ENCODE measurements around the gene WNT5A. TPM values are rescaled to one million over a fixed set of nuclear protein-coding genes. Genes with fewer than 3 reads are reported as not detected.

WNT5A gene
- polyA plus RNA-seq, 1 donor from 2014 or later, result 0.59 TPM

DNA sequence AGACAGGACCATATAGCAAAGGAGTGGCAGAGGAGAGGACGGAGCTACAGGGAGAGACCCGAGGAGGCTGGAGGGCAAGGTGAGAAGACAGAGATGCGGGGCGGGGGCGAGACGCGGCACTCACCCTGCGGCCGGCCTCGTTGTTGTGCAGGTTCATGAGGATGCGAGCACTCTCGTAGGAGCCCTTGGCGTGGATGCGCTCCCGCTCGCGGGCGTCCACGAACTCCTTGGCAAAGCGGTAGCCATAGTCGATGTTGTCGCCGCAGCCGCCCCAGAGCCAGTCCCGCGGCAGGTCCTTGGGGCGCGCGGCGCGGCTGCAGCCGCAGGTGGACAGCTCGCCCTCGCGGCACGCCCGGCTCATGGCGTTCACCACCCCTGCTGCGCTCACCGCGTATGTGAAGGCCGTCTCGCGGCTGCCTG, 12.9 kb downstream of the WNT5A start:
- H3K9me2 ChIP-seq (ENCODE audit: insufficient read depth, low read length), result no peaks in the 10 kb centered on the region
- H3K4me3 ChIP-seq (ENCODE audit: low read length), result no peak overlapping the region
- no peak overlapping the region for H3K27ac ChIP-seq (ENCODE audit: low read length)
- no peak overlapping the region for H3K4me2 ChIP-seq (ENCODE audit: low read length)
- no peak for TF ChIP-seq EP300 (conservative IDR thresholded peaks at IDR 0.05; ENCODE audit: poor library complexity, severe bottlenecking)
- TF ChIP-seq EZH2 (IDR thresholded peaks at IDR 0.05; ENCODE audit: borderline replicate concordance, insufficient read depth, low read length, poor library complexity, severe bottlenecking), result no peak
- no peak for TF ChIP-seq REST (IDR thresholded peaks at IDR 0.05; ENCODE audit: borderline replicate concordance)
- TF ChIP-seq RAD21 (conservative IDR thresholded peaks at IDR 0.05), result no peak
- no peak for TF ChIP-seq TAF1 (IDR thresholded peaks at IDR 0.05; ENCODE audit: low read depth)
- TF ChIP-seq MXI1 (conservative IDR thresholded peaks at IDR 0.05; ENCODE audit: poor library complexity, severe bottlenecking), result no peak
- no peak for TF ChIP-seq SMC3 (conservative IDR thresholded peaks at IDR 0.05; ENCODE audit: poor library complexity)
- no peak for TF ChIP-seq POLR2AphosphoS5 (IDR thresholded peaks at IDR 0.05)
- TF ChIP-seq, protein P1, sequence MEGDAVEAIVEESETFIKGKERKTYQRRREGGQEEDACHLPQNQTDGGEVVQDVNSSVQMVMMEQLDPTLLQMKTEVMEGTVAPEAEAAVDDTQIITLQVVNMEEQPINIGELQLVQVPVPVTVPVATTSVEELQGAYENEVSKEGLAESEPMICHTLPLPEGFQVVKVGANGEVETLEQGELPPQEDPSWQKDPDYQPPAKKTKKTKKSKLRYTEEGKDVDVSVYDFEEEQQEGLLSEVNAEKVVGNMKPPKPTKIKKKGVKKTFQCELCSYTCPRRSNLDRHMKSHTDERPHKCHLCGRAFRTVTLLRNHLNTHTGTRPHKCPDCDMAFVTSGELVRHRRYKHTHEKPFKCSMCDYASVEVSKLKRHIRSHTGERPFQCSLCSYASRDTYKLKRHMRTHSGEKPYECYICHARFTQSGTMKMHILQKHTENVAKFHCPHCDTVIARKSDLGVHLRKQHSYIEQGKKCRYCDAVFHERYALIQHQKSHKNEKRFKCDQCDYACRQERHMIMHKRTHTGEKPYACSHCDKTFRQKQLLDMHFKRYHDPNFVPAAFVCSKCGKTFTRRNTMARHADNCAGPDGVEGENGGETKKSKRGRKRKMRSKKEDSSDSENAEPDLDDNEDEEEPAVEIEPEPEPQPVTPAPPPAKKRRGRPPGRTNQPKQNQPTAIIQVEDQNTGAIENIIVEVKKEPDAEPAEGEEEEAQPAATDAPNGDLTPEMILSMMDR (IDR thresholded peaks at IDR 0.05; ENCODE audit: poor library complexity, severe bottlenecking), result no peak
- H3K79me2 ChIP-seq (replicated peaks; ENCODE audit: insufficient read depth, low read length), result no peaks in the 10 kb centered on the region
- no peaks in the 10 kb centered on the region for H4K20me1 ChIP-seq (ENCODE audit: insufficient read depth)
- H3K9me3 ChIP-seq (ENCODE audit: low read length), result no peaks in the 10 kb centered on the region
- peaks cover 18% of the 10 kb centered on the region for H3K27me3 ChIP-seq (ENCODE audit: insufficient read depth, low read depth, low read length)
- H3K36me3 ChIP-seq (ENCODE audit: insufficient read depth, low read length), result no peaks in the 10 kb centered on the region
- H3F3A ChIP-seq (ENCODE audit: insufficient read depth, low read length, poor library complexity, severe bottlenecking), result no peaks in the 10 kb centered on the region
- H3K9ac ChIP-seq (ENCODE audit: low read length), result no peak overlapping the region
- H2AFZ ChIP-seq (ENCODE audit: low read depth, low read length), result no peak overlapping the region

DNA sequence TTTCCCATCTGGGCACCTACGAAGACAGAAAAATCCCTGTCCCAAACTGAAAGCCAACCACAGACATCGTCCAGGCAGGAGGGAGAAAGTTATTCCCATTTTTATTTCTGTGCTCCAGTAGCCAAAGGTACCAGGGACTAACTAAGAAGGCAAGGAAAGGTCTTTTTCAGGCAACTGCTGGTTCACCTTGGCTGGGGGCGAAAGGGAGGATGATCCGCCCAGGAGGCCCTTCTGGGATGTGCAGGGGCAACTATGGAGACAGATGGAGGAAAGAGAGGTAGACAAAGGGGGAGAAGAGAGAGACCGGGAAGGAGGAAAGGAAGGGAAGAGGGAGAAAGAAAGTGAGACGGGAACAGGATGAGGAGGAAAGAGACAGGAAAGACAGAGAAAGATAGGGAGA, 13.3 kb downstream of the WNT5A start:
- Histone ChIP-seq H3K9me2 (ENCODE audit: insufficient read depth, low read length) (no peaks in the 10 kb centered on the region), H3K79me2 (replicated peaks; ENCODE audit: insufficient read depth, low read length) (no peaks in the 10 kb centered on the region), H3K36me3 (ENCODE audit: insufficient read depth, low read length) (no peaks in the 10 kb centered on the region), H3K9me3 (ENCODE audit: low read length) (no peaks in the 10 kb centered on the region), H3K27me3 (ENCODE audit: insufficient read depth, low read depth, low read length) (peaks cover 14% of the 10 kb centered on the region), H3F3A (ENCODE audit: insufficient read depth, low read length, poor library complexity, severe bottlenecking) (no peaks in the 10 kb centered on the region), H2AFZ (ENCODE audit: low read depth, low read length) (no peak overlapping the region), H3K9ac (ENCODE audit: low read length) (no peak overlapping the region), H3K27ac (ENCODE audit: low read length) (no peak overlapping the region), H3K4me3 (ENCODE audit: low read length) (no peak overlapping the region), H4K20me1 (ENCODE audit: insufficient read depth) (no peaks in the 10 kb centered on the region), H3K4me2 (ENCODE audit: low read length) (no peak overlapping the region)
- no peak for TF ChIP-seq EP300 (conservative IDR thresholded peaks at IDR 0.05; ENCODE audit: poor library complexity, severe bottlenecking)
- TF ChIP-seq, protein P1 (IDR thresholded peaks at IDR 0.05; ENCODE audit: poor library complexity, severe bottlenecking), result no peak
- no peak for TF ChIP-seq RAD21 (conservative IDR thresholded peaks at IDR 0.05)
- TF ChIP-seq REST (IDR thresholded peaks at IDR 0.05; ENCODE audit: borderline replicate concordance), result no peak
- no peak for TF ChIP-seq POLR2AphosphoS5 (IDR thresholded peaks at IDR 0.05)
- TF ChIP-seq MXI1 (conservative IDR thresholded peaks at IDR 0.05; ENCODE audit: poor library complexity, severe bottlenecking), result no peak
- no peak for TF ChIP-seq TAF1 (IDR thresholded peaks at IDR 0.05; ENCODE audit: low read depth)
- no peak for TF ChIP-seq SMC3 (conservative IDR thresholded peaks at IDR 0.05; ENCODE audit: poor library complexity)
- TF ChIP-seq EZH2 (IDR thresholded peaks at IDR 0.05; ENCODE audit: borderline replicate concordance, insufficient read depth, low read length, poor library complexity, severe bottlenecking), result no peak
